ACC112 (cell line): Measurements from ENCODE around the gene YPEL3.

ENCODE experiments used
- H2AFZ ChIP-seq: fragments of 200-600 bp; sonication (generic); one replicate; pipeline ENCODE4 v1.6.0; 2017; ENCODE audit warnings: antibody characterized with exemption, low read length; ENCODE audit not compliant: unreplicated experiment
- H3K27ac ChIP-seq: fragments of 200-600 bp; sonication (generic); 2 replicates; pipeline ENCODE4 v1.5.1; 2014; ENCODE audit warnings: low read depth, mild to moderate bottlenecking, antibody characterized with exemption, low read length, moderate library complexity
- H3K27me3 ChIP-seq: fragments of 200-600 bp; sonication (generic); 2 replicates; pipeline ENCODE4 v1.6.1; 2014; ENCODE audit warnings: mild to moderate bottlenecking, antibody characterized with exemption, low read length, moderate library complexity, mixed read lengths; ENCODE audit not compliant: insufficient read depth
- H3K36me3 ChIP-seq: fragments of 200-600 bp; sonication (generic); 2 replicates; pipeline ENCODE4 v1.6.1; 2016; ENCODE audit warnings: mild to moderate bottlenecking, antibody characterized with exemption, low read length, moderate library complexity, mixed read lengths; ENCODE audit not compliant: insufficient read depth
- H3K4me1 ChIP-seq: fragments of 200-600 bp; sonication (generic); one replicate; pipeline ENCODE4 v1.6.1; 2016; ENCODE audit warnings: low read length, mixed read lengths; ENCODE audit not compliant: insufficient read depth, unreplicated experiment, control insufficient read depth
- H3K4me3 ChIP-seq: fragments of 200-600 bp; sonication (generic); 2 replicates; pipeline ENCODE4 v1.5.1; 2014; ENCODE audit warnings: mild to moderate bottlenecking, low read depth, low read length
- H3K79me2 ChIP-seq: fragments of 200-600 bp; sonication (generic); one replicate; pipeline ENCODE4 v1.6.0; 2016; ENCODE audit warnings: low read length; ENCODE audit not compliant: control insufficient read depth, unreplicated experiment, insufficient read depth

The YPEL3 gene

DNA sequence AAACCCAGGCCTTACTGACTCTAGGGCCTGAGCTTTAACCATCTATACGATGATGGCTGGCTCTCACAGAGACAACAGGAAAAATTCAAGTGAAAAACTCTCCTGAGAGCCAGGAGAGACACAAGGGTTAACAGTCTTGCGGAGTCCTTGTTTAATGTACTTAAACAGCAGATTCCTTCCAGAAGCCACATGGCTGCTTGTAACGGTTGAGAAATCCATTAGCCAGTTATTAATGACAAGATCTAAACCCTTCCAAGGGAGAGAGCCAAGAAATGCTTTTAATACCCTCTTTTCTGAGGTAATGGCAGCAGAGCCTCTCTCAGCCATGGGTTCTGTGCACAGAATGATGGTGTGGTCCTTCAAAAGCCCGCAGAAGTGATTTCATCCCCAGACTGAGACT, 35.7 kb downstream of the YPEL3 start:
- Histone ChIP-seq H3K79me2 (peaks cover 7% of the 10 kb centered on the region), H2AFZ (no peak overlapping the region), H3K36me3 (no peaks in the 10 kb centered on the region), H3K27me3 (no peaks in the 10 kb centered on the region), H3K27ac (no peak overlapping the region), H3K4me3 (no peak overlapping the region), H3K4me1 (peaks cover 11% of the 10 kb centered on the region)

DNA sequence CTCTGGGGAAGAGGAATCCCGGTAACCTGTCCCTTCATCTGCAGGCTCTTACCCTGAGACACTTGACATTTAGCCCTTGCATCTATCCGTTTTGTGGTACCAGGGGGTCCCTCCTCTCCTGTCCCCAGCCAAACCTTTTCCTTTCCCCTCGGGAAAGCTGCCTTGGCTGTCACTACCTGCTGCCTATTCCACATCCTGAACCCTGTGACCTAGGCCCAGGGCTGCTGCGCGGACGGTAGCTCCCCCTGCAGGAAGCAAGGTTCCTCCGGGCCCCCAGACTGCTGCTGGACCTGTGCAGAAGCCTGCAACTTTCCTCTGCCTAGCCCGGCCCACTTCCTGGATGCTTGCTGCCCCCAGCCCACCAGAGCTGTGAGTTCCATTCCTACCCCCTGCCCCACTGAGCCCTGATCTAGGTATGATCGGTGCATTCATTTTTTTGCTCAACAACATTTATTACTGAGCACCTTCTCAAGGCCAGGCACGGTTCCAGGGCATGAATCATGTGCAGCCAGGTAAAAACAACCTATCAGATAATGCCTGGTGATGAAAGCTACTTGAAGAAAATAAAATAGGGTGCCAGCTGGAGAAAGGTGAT, 41.0 kb downstream of the YPEL3 start:
- H3K4me1 ChIP-seq, result peaks cover 16% of the 10 kb centered on the region
- peaks cover 21% of the 10 kb centered on the region for H3K79me2 ChIP-seq
- no peaks in the 10 kb centered on the region for H3K27me3 ChIP-seq
- peak overlapping the region; percentile 53; the same call in 1 of the 2 replicates for H3K4me3 ChIP-seq
- H2AFZ ChIP-seq, result no peak overlapping the region
- H3K36me3 ChIP-seq, result no peaks in the 10 kb centered on the region
- H3K27ac ChIP-seq, result no peak overlapping the region

DNA sequence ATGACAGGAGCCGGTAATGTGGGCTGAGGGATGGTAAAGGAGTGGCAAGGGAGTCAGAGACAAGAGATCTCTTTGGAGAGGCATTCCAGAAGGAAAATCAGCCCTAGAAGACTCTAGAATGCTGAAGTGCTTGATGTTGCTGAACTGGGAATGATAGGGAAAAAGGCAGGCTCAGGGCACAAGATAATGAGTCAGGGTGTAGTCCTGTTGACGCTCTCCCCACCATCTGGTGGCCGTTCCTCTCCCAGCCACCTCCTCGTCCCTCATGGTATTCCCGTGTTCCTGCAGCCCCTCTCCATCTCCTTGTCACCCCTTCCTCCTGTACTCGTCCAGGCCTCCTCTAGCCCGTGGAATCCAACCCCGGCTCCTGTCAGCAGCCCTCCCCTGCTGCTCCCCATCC, 41.6 kb downstream of the YPEL3 start:
- H3K79me2 ChIP-seq, result peaks cover 21% of the 10 kb centered on the region
- H3K4me3 ChIP-seq, result peak overlapping the region; percentile 53
- peaks cover 16% of the 10 kb centered on the region for H3K4me1 ChIP-seq
- H3K27ac ChIP-seq, result no peak overlapping the region
- no peak overlapping the region for H2AFZ ChIP-seq
- no peaks in the 10 kb centered on the region for H3K36me3 ChIP-seq
- H3K27me3 ChIP-seq, result no peaks in the 10 kb centered on the region

DNA sequence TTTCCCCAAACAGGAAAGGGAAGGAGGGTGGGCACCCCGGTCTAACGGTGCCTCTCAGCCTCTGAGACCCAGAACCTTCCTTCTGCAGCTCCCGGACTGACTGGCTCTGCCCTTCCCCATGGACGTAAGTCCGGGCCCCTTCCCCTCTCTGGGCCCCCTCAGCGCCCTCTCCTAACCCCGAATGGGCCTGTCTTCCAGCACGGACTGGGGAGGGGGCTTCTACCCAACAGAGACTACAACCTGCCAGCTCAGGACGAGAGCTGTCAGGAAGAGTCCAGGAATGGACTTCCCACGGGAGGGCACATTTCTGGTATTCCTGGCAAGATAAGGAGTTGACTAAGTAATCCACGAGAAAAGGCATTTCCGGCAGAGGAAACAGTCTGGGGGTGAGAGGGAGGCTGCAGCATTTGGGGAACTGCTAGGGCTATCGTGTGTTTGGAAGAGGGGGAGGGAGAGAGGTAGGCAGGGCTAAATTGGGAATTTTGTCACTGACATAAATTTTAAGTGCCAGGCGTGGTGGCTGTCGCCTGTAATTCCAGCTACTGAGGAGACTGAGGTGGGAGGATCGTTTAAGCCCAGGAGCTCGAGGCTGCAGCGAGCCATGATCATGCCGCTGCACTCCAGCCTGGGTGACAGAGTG, 42.5 kb downstream of the YPEL3 start:
- H2AFZ ChIP-seq, result peak overlapping the region; percentile 44
- no peaks in the 10 kb centered on the region for H3K36me3 ChIP-seq
- H3K27ac ChIP-seq, result peak overlapping the region; percentile 65
- peak overlapping the region; percentile 89 for H3K4me3 ChIP-seq
- no peaks in the 10 kb centered on the region for H3K27me3 ChIP-seq
- H3K4me1 ChIP-seq, result peaks cover 16% of the 10 kb centered on the region
- H3K79me2 ChIP-seq, result peaks cover 21% of the 10 kb centered on the region

DNA sequence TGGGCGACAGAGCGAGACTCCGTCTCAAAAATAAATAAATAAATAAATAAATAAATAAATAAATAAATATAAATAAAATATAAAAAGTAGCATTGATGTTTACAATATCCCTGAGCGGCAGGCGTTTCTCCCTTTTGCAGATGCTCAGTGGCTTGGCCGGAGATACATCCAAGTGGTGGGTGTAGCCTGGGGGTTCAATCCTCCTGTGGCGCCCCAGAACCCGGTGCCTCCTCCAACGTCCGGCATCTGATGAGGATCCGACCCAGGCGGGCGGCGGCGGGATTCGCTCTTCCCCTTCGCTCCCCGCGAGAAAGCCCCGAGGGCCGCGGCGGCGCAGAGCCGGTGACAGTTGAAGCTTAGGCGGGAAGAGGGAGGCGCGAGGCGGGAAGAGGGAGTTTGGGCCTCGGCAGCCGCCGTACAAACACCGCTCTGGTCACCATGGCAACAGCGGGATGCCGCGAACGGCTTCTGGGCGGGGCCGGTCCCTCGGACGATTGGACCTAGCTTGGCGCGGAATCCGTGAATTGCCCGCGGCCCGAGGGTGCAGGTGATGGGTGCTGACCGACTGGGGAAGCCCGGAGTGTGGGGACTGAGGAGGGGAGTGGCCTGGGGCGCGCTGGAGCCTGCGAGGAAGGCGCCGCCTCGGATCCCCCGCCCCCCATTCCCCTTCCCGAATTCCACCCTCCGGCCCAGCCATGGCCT, 43.2 kb downstream of the YPEL3 start:
- H2AFZ ChIP-seq, result peak overlapping the region; percentile 59
- H3K4me3 ChIP-seq, result peak overlapping the region; percentile 89
- H3K36me3 ChIP-seq, result no peaks in the 10 kb centered on the region
- H3K27me3 ChIP-seq, result no peaks in the 10 kb centered on the region
- H3K4me1 ChIP-seq, result peaks cover 16% of the 10 kb centered on the region
- peak overlapping the region; percentile 65 for H3K27ac ChIP-seq
- peaks cover 21% of the 10 kb centered on the region for H3K79me2 ChIP-seq

DNA sequence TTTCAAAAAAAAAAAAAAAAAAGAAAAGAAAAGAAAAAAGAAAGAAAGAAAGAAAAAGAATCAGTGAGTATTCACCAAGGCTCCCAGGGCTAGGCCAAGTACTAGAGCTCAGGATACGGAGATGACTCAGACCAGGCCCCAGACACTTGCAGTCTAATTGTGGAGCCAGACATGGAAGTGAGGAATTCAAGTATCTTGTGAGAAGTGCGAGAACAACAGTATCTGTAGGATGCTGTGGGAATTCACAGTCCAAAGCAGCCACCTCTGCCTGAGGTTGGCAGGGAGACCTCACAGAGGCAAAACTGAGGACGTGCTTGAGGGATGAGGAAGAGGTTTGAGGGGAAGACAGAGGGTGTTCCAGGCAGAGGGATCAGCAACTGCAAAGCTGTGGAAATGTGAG, 44.5 kb downstream of the YPEL3 start:
- peak overlapping the region; percentile 57 for H3K27ac ChIP-seq
- peaks cover 16% of the 10 kb centered on the region for H3K4me1 ChIP-seq
- H3K27me3 ChIP-seq, result no peaks in the 10 kb centered on the region
- peak overlapping the region; percentile 39 for H3K4me3 ChIP-seq
- no peak overlapping the region for H2AFZ ChIP-seq
- H3K36me3 ChIP-seq, result no peaks in the 10 kb centered on the region
- H3K79me2 ChIP-seq, result peaks cover 21% of the 10 kb centered on the region

DNA sequence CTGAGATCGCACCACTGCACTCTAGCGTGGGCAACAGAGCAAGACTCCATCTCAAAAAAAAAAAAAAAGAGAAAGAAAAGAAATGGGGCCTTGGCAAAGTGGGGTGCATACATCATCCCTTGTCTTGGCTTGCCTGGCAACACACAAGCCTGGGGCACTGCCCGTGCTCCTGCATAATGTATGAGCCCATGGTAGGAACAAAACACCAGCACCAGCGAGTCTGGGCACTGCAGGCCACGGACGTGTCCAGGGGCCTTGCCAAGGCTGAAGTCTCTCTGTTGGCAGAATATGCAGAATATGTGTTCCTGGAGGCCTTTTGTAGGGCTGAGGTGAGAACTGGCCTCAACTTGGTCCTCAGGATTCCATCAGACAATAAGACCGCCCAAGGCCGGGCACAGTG, 46.1 kb downstream of the YPEL3 start:
- H3K27ac ChIP-seq, result no peak overlapping the region
- H3K79me2 ChIP-seq, result peaks cover 20% of the 10 kb centered on the region
- peaks cover 14% of the 10 kb centered on the region for H3K4me1 ChIP-seq
- no peak overlapping the region for H2AFZ ChIP-seq
- no peak overlapping the region for H3K4me3 ChIP-seq
- H3K36me3 ChIP-seq, result no peaks in the 10 kb centered on the region
- H3K27me3 ChIP-seq, result no peaks in the 10 kb centered on the region

DNA sequence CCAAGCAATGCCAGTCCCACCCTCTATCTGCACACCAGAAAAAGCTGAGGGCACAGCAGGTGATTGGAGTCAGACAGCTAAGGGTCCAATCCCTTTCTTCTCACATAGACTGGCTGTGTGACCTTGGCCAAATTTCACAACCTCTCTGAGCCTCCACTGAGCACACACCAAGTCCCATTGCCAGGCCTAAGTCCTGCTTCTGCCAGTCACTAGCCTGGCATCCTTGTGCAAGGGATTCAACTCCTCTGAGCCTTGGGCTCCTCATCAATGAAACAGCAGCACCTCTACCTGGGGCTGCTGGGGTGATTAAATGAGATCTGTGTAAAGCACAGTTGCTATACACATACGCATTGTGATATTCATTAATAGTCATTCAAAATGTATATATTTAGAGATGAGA, 49.4 kb downstream of the YPEL3 start:
- Histone ChIP-seq H3K4me1 (peaks cover 2% of the 10 kb centered on the region), H3K27ac (no peak overlapping the region), H3K36me3 (no peaks in the 10 kb centered on the region), H3K79me2 (peaks cover 3% of the 10 kb centered on the region), H3K27me3 (no peaks in the 10 kb centered on the region), H2AFZ (no peak overlapping the region), H3K4me3 (no peak overlapping the region)

DNA sequence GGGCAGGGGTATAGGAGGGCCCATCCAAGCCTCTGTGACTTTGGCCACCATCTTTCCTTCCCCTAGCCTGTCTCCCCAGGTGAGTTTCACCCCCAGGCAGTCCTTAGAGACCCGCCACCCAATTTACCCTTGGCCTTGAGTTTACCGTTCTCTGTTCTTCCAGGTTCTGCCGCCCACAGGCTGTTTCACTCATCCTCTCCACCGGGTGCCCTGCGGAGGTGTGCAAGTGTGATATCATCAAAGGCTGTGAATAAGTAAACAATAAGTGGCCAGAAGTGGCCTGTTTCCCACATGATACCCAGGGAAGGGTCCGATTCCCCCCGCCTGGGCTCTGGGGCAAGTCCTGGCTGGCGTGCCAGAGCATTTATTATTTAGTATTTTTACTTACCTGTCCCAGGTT, 49.8 kb downstream of the YPEL3 start:
- no peak overlapping the region for H3K27ac ChIP-seq
- no peak overlapping the region for H3K4me3 ChIP-seq
- no peak overlapping the region for H2AFZ ChIP-seq
- H3K36me3 ChIP-seq, result no peaks in the 10 kb centered on the region
- no peaks in the 10 kb centered on the region for H3K27me3 ChIP-seq
- peaks cover 3% of the 10 kb centered on the region for H3K79me2 ChIP-seq
- H3K4me1 ChIP-seq, result no peaks in the 10 kb centered on the region
